Smooth muscle cell (in vitro differentiated cells): ENCODE results near the gene RNF214. TPM values are rescaled to one million over a fixed set of nuclear protein-coding genes. Genes with fewer than 3 reads are reported as not detected.
A peak's percentile ranks its signal among the peaks of the same experiment; 100 is the strongest.

Experiments used
- DNase-seq: peaks from one replicate; lab custom pipeline; 2025; ENCODE audit not compliant: unreplicated experiment; lab: John Stamatoyannopoulos, UW
- H2AFZ ChIP-seq: fragments of 200-600 bp; sonication (generic); 2 replicates; pipeline ENCODE4 v1.6.0; 2016; ENCODE audit warnings: antibody characterized with exemption, low read depth, mild to moderate bottlenecking
- H3F3A ChIP-seq: fragments of 200-600 bp; sonication (generic); 2 replicates; pipeline ENCODE4 v1.6.0; 2017; ENCODE audit warnings: antibody characterized with exemption, low read depth
- H3K27ac ChIP-seq: fragments of 200-600 bp; sonication (generic); 2 replicates; pipeline ENCODE4 v1.5.1; 2016; ENCODE audit warnings: low read depth, mild to moderate bottlenecking
- H3K27me3 ChIP-seq: fragments of 200-600 bp; sonication (generic); 2 replicates; pipeline ENCODE4 v1.6.1; 2016; ENCODE audit warnings: low read depth, mild to moderate bottlenecking
- H3K36me3 ChIP-seq: fragments of 200-600 bp; sonication (generic); 2 replicates; pipeline ENCODE4 v1.5.1; 2016; ENCODE audit warnings: low read depth
- H3K4me1 ChIP-seq: fragments of 200-600 bp; sonication (generic); 2 replicates; pipeline ENCODE4 v1.5.1; 2016; ENCODE audit warnings: low read depth
- H3K4me2 ChIP-seq: fragments of 200-600 bp; sonication (generic); 2 replicates; pipeline ENCODE4 v1.6.0; 2016; ENCODE audit warnings: mild to moderate bottlenecking
- H3K4me3 ChIP-seq: fragments of 200-600 bp; sonication (generic); 2 replicates; pipeline ENCODE4 v1.5.1; 2016; ENCODE audit warnings: mild to moderate bottlenecking
- H3K79me2 ChIP-seq: fragments of 200-600 bp; sonication (generic); 2 replicates; pipeline ENCODE4 v1.6.0; 2016; ENCODE audit warnings: low read depth, mild to moderate bottlenecking
- H3K9ac ChIP-seq: fragments of 200-600 bp; sonication (generic); 2 replicates; pipeline ENCODE4 v1.6.0; 2016; ENCODE audit warnings: low read depth
- H3K9me3 ChIP-seq: fragments of 200-600 bp; sonication (generic); replicated peaks from 2 replicates; pipeline ENCODE4 v1.5.1; 2016; ENCODE audit warnings: low read depth
- H4K20me1 ChIP-seq: fragments of 200-600 bp; sonication (generic); 2 replicates; pipeline ENCODE4 v1.6.0; 2016; ENCODE audit warnings: low read depth
- CTCF ChIP-seq: fragments of 200-600 bp; sonication (generic); IDR thresholded peaks from 2 replicates; pipeline ENCODE4 v1.5.1; 2017; ENCODE audit warnings: borderline replicate concordance, mild to moderate bottlenecking, antibody characterized with exemption; ENCODE audit not compliant: insufficient read depth, poor library complexity, severe bottlenecking
- WGBS: methylation state at CpG from one replicate; pipeline ENCODE4 v1.1.7; 2016; ENCODE audit warnings: low lambda C conversion rate; 5-methylcytosine and 5-hydroxymethylcytosine counted together
- polyA plus RNA-seq: library from polyadenylated mRNA; unstranded; fragments of >200 nt; fragmentation: Nextera tagmentation; extraction: Ambion mirVana; gene quantifications from 2 replicates; pipeline ENCODE4 v1.2.1, GENCODE V29; 2016
- total RNA-seq: library from RNA; depleted of rRNA; stranded (reverse); fragments of >200 nt; gene quantifications from 2 replicates; pipeline ENCODE4 v1.2.3, GENCODE V29; 2014

The RNF214 gene
- total and polyA plus RNA-seq, 2 experiments from 2014 or later, result 10.9 to 15.8 TPM

GRCh38 chr11:117217141-117218084 is 15.1 kb upstream of the RNF214 start:
- Histone ChIP-seq H3F3A (peaks cover 10% of the 10 kb centered on the region), H3K27me3 (no peaks in the 10 kb centered on the region), H3K36me3 (peaks cover 4% of the 10 kb centered on the region), H3K4me1 (no peaks in the 10 kb centered on the region), H3K4me2 (peak overlapping the region; percentile 49), H3K9ac (peak overlapping the region; percentile 19), H2AFZ (no peak overlapping the region), H3K4me3 (no peak overlapping the region), H3K79me2 (no peaks in the 10 kb centered on the region), H4K20me1 (no peaks in the 10 kb centered on the region), H3K9me3 (no peaks in the 10 kb centered on the region), H3K27ac (peak overlapping the region; percentile 78)
- WGBS, result 53% methylated on average over 11 of the region's 11 CpGs
- no peak for TF ChIP-seq CTCF
- no peak for DNase-seq

- Histone ChIP-seq H3K36me3 (no peaks in the 10 kb centered on the region), H3K4me2 (peak overlapping the region; percentile 40)
- 69% methylated on average over 15 of the region's 15 CpGs for WGBS
Observed at GRCh38 chr11:117218133-117218915, 14.1 kb upstream of the RNF214 start.

GRCh38 chr11:117219001-117219400 is 13.5 kb upstream of the RNF214 start:
- 97% methylated on average over 9 of the region's 9 CpGs for WGBS
- DNase-seq, result no peak
- Histone ChIP-seq H3K4me1 (no peaks in the 10 kb centered on the region), H3K9me3 (no peaks in the 10 kb centered on the region), H3K27me3 (no peaks in the 10 kb centered on the region), H3F3A (peaks cover 10% of the 10 kb centered on the region), H3K36me3 (no peaks in the 10 kb centered on the region), H2AFZ (no peak overlapping the region), H3K9ac (no peak overlapping the region), H4K20me1 (no peaks in the 10 kb centered on the region), H3K27ac (no peak overlapping the region), H3K4me3 (no peak overlapping the region), H3K79me2 (no peaks in the 10 kb centered on the region), H3K4me2 (no peak overlapping the region)
- TF ChIP-seq CTCF, result no peak

More at GRCh38 chr11:117218133-117218915, 14.1 kb upstream of the RNF214 start:
- no peaks in the 10 kb centered on the region for H3K79me2 ChIP-seq
- TF ChIP-seq CTCF, result no peak
- H2AFZ ChIP-seq, result no peak overlapping the region
- no peak overlapping the region for H3K9ac ChIP-seq
- H3K9me3 ChIP-seq, result no peaks in the 10 kb centered on the region
- H4K20me1 ChIP-seq, result no peaks in the 10 kb centered on the region
- no peaks in the 10 kb centered on the region for H3K27me3 ChIP-seq
- peak overlapping the region; percentile 78 for H3K27ac ChIP-seq
- no peak overlapping the region for H3K4me3 ChIP-seq
- no peaks in the 10 kb centered on the region for H3K4me1 ChIP-seq
- H3F3A ChIP-seq, result peaks cover 10% of the 10 kb centered on the region
- no peak for DNase-seq
